ENCODE data around the gene SS18L1.

- no peak for TF ChIP-seq CTCF (conservative IDR thresholded peaks at IDR 0.05 in 1 of 2, IDR thresholded peaks at IDR 0.05 in 1 of 2; ENCODE audit: extremely low read depth in 1 of 2, insufficient read depth in 1 of 2, low read depth in 1 of 2, low read length in 2 of 2)
- TF ChIP-seq EZH2 (IDR thresholded peaks at IDR 0.05; ENCODE audit: borderline replicate concordance, low read length): no peak
Observed at GRCh38 chr20:62157387-62158087, 14.0 kb downstream of the SS18L1 start.

Measured in mammary epithelial cell (primary cell).